ENCODE results near the gene ELAVL2.

The ELAVL2 gene

DNA sequence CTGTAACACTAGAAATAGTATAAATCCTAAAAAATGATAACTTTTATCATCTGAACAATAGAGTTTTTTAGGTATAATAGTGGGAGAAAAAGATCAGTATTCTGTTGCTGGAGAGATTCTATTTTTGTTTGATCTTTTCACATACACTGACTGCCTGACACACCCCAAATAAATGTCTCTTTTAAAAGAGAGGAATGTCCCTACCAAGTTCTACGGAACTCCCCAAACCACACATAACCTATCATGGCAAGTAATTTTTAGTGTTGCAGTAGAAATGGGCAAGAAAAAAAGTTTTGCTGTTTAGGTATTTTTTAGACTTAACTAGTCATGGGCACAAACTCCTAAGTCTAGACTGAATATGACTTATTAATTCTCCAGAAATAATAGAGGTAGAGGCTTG is 139.1 kb downstream of the ELAVL2 start:
- Histone ChIP-seq H3K27me3 (no peaks in the 10 kb centered on the region), H3K4me1 (ENCODE audit: control insufficient read depth in 1 of 2, insufficient read depth in 1 of 2, low read depth in 1 of 2, low read length in 1 of 2) (no peaks in the 10 kb centered on the region), H3K27ac (no peak overlapping the region), H3K36me3 (no peaks in the 10 kb centered on the region), H3K9me3 (no peaks in the 10 kb centered on the region), H3K4me3 (ENCODE audit: low read depth in 1 of 2, low read length in 1 of 2) (no peak overlapping the region)
- TF ChIP-seq CTCF (IDR thresholded peaks at IDR 0.05), result no peak

DNA sequence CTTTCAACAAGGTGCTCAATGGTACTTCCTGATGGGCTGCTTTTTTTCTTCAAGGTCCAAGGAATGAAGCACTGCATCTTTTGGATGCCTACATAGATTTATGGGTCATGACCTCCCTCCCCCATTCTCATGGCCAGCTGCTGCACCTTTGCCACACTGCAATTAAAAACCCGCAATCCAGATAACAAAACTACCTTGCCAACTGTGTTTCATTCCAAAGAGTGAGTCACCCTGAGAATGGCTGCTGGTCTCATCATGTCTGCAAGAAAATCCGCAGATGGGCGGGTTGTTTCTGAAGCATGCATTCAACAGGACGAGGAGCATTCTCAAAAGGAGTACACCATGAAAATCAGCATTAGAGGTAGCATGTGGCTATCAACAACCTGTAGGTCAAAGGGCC is 139.8 kb downstream of the ELAVL2 start:
- no peak overlapping the region for H3K27ac ChIP-seq
- TF ChIP-seq CTCF (IDR thresholded peaks at IDR 0.05), result no peak

GRCh38 chr9:23683611-23684061 is 142.4 kb downstream of the ELAVL2 start:
- H3K9me3 ChIP-seq, result no peaks in the 10 kb centered on the region
- TF ChIP-seq CTCF (IDR thresholded peaks at IDR 0.05), result no peak
- no peak overlapping the region for H3K4me3 ChIP-seq (ENCODE audit: low read depth in 1 of 2, low read length in 1 of 2)
- H3K27me3 ChIP-seq, result no peaks in the 10 kb centered on the region
- no peak overlapping the region for H3K27ac ChIP-seq
- no peaks in the 10 kb centered on the region for H3K4me1 ChIP-seq (ENCODE audit: control insufficient read depth in 1 of 2, insufficient read depth in 1 of 2, low read depth in 1 of 2, low read length in 1 of 2)
- H3K36me3 ChIP-seq, result no peaks in the 10 kb centered on the region

More for the DNA sequence above, 139.8 kb downstream of the ELAVL2 start:
- Histone ChIP-seq H3K36me3 (no peaks in the 10 kb centered on the region), H3K9me3 (no peaks in the 10 kb centered on the region), H3K4me1 (ENCODE audit: control insufficient read depth in 1 of 2, insufficient read depth in 1 of 2, low read depth in 1 of 2, low read length in 1 of 2) (no peaks in the 10 kb centered on the region), H3K27me3 (no peaks in the 10 kb centered on the region), H3K4me3 (ENCODE audit: low read depth in 1 of 2, low read length in 1 of 2) (no peak overlapping the region)

GRCh38 chr9:23682891-23683431 is 143.1 kb downstream of the ELAVL2 start:
- H3K27ac ChIP-seq, result no peak overlapping the region
- H3K27me3 ChIP-seq, result no peaks in the 10 kb centered on the region
- no peaks in the 10 kb centered on the region for H3K4me1 ChIP-seq (ENCODE audit: control insufficient read depth in 1 of 2, insufficient read depth in 1 of 2, low read depth in 1 of 2, low read length in 1 of 2)
- TF ChIP-seq CTCF (IDR thresholded peaks at IDR 0.05), result no peak
- H3K4me3 ChIP-seq (ENCODE audit: low read depth in 1 of 2, low read length in 1 of 2), result no peak overlapping the region
- no peaks in the 10 kb centered on the region for H3K9me3 ChIP-seq
- H3K36me3 ChIP-seq, result no peaks in the 10 kb centered on the region

GRCh38 chr9:23682352-23682751 is 143.7 kb downstream of the ELAVL2 start:
- H3K4me3 ChIP-seq (ENCODE audit: low read depth in 1 of 2, low read length in 1 of 2), result no peak overlapping the region
- H3K36me3 ChIP-seq, result no peaks in the 10 kb centered on the region
- H3K9me3 ChIP-seq, result no peaks in the 10 kb centered on the region
- H3K27ac ChIP-seq, result no peak overlapping the region
- H3K27me3 ChIP-seq, result no peaks in the 10 kb centered on the region
- no peaks in the 10 kb centered on the region for H3K4me1 ChIP-seq (ENCODE audit: control insufficient read depth in 1 of 2, insufficient read depth in 1 of 2, low read depth in 1 of 2, low read length in 1 of 2)
- TF ChIP-seq CTCF (IDR thresholded peaks at IDR 0.05), result no peak

DNA sequence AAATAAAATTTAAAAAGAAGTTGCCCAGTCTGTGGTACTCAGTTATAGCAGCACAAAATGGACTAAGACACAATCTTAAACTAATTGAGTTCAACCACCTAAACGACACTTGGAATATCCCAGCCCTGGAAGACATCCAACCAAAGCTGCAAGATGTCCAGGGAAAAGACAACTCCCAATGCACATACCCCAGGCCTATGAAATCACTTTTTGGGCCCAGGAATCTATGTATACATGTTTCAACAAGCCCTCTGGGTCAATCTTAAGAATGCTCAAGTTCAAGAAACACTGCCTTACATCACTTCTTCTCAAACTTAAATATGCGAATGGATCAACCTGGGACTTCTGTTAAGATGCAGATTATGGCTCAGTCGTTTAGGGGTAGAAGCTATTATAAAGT is 148.6 kb downstream of the ELAVL2 start:
- H3K36me3 ChIP-seq, result no peaks in the 10 kb centered on the region
- H3K4me3 ChIP-seq (ENCODE audit: low read depth in 1 of 2, low read length in 1 of 2), result no peak overlapping the region

More for the DNA sequence above, 148.6 kb downstream of the ELAVL2 start:
- Histone ChIP-seq H3K27ac (no peak overlapping the region), H3K4me1 (ENCODE audit: control insufficient read depth in 1 of 2, insufficient read depth in 1 of 2, low read depth in 1 of 2, low read length in 1 of 2) (no peaks in the 10 kb centered on the region), H3K27me3 (no peaks in the 10 kb centered on the region), H3K9me3 (no peaks in the 10 kb centered on the region)
- TF ChIP-seq CTCF (IDR thresholded peaks at IDR 0.05), result no peak
